PC-9 (cell line): ENCODE measurements around the gene METAP2. TPM values are rescaled to one million over a fixed set of nuclear protein-coding genes. Genes with fewer than 3 reads are reported as not detected.

Experiments used
- Bru-seq: library from RNA; stranded (reverse); fragments of 400-500 nt; gene quantifications from one replicate; lab custom pipeline; 2021; lab: Mats Ljungman, UMichigan
- BruChase-seq, 2 experiments: library from RNA; stranded (reverse); fragments of 400-500 nt; gene quantifications; one replicate each; lab custom pipeline; 2021; lab: Mats Ljungman, UMichigan
- BruUV-seq: library from RNA; stranded (reverse); fragments of 400-500 nt; replicated peaks from 2 replicates; lab custom pipeline; 2021; lab: Mats Ljungman, UMichigan
- CTCF ChIA-PET: fragments of 300-600 bp; sonication (Branson Sonifier 250); formaldehyde crosslinking; loops from one replicate; lab custom pipeline; 2022; ENCODE audit warnings: antibody characterized with exemption; lab: Charles Lee
- POLR2A ChIA-PET: fragments of 300-600 bp; sonication (Branson Sonifier 250); formaldehyde crosslinking; loops from one replicate; lab custom pipeline; 2022; ENCODE audit warnings: antibody characterized with exemption; ENCODE audit not compliant: unreplicated experiment; lab: Charles Lee
- DNase-seq, 2 experiments: peaks; one replicate each; pipeline versions ENCODE4 v3.0.0 to v3.0.0-alpha.2; 2015 to 2022; ENCODE audit warnings: mixed read lengths in 1 of 2
- H2AFZ ChIP-seq: fragments of 200-600 bp; sonication (generic); 2 replicates; pipeline ENCODE4 v1.8.1; 2017; ENCODE audit warnings: antibody characterized with exemption
- H3F3A ChIP-seq: fragments of 200-600 bp; sonication (generic); 2 replicates; pipeline ENCODE4 v1.8.1; 2017; ENCODE audit warnings: antibody characterized with exemption, mild to moderate bottlenecking, low read depth; ENCODE audit not compliant: insufficient read depth
- H3K27ac ChIP-seq: fragments of 200-600 bp; sonication (generic); 2 replicates; pipeline ENCODE4 v1.6.1; 2016; ENCODE audit warnings: mixed run types
- H3K27me3 ChIP-seq: fragments of 200-600 bp; sonication (generic); 2 replicates; pipeline ENCODE4 v1.6.1; 2016; ENCODE audit warnings: low read depth, mixed run types; ENCODE audit not compliant: insufficient read depth
- H3K36me3 ChIP-seq: fragments of 200-600 bp; sonication (generic); 2 replicates; pipeline ENCODE4 v1.6.1; 2016; ENCODE audit warnings: low read depth, mixed run types
- H3K4me1 ChIP-seq: fragments of 200-600 bp; sonication (generic); replicated peaks from 2 replicates; pipeline ENCODE4 v1.6.1; 2016; ENCODE audit warnings: mixed run types; ENCODE audit not compliant: insufficient read depth
- H3K4me2 ChIP-seq: fragments of 200-600 bp; sonication (generic); 2 replicates; pipeline ENCODE4 v1.6.1; 2017; ENCODE audit warnings: mixed run types
- H3K4me3 ChIP-seq: fragments of 200-600 bp; sonication (generic); 2 replicates; pipeline ENCODE4 v1.6.1; 2016; ENCODE audit warnings: mixed run types
- H3K79me2 ChIP-seq: fragments of 200-600 bp; sonication (generic); 2 replicates; pipeline ENCODE4 v1.6.1; 2017; ENCODE audit warnings: low read depth, mixed run types
- H3K9me2 ChIP-seq: fragments of 200-600 bp; sonication (generic); 2 replicates; pipeline ENCODE4 v1.8.1; 2017; ENCODE audit warnings: mild to moderate bottlenecking; ENCODE audit not compliant: insufficient read depth
- H3K9me3 ChIP-seq: fragments of 200-600 bp; sonication (generic); 2 replicates; pipeline ENCODE4 v1.8.1; 2016; ENCODE audit warnings: low read depth; ENCODE audit not compliant: insufficient read depth
- H4K20me1 ChIP-seq: fragments of 200-600 bp; sonication (generic); 2 replicates; pipeline ENCODE4 v1.8.1; 2017; ENCODE audit not compliant: insufficient read depth
- CTCF ChIP-seq: fragments of 200-600 bp; sonication (generic); conservative IDR thresholded peaks from 2 replicates; pipeline ENCODE4 v1.6.1; 2017; ENCODE audit warnings: mixed run types, antibody characterized with exemption, mild to moderate bottlenecking, moderate library complexity
- EZH2 ChIP-seq: fragments of 200-600 bp; sonication (generic); IDR thresholded peaks from 2 replicates; pipeline ENCODE4 v1.8.0; 2017; ENCODE audit warnings: antibody characterized with exemption, low read depth
- intact Hi-C: fragments of 100-400 bp; cut with micrococcal nuclease; formaldehyde crosslinking; loops from one replicate; pipeline ENCODE4 v1.10.0; 2022; ENCODE audit not compliant: unreplicated experiment
- long read RNA-seq: library from polyadenylated mRNA; stranded (forward); transcript quantifications from one replicate; pipeline ENCODE4 v2.0.0, GENCODE V29; 2022
- total RNA-seq: library from RNA; stranded (reverse); gene quantifications from 2 replicates; pipeline ENCODE4 v1.2.3, GENCODE V29; 2021

The METAP2 gene
- total RNA-seq (74.4 and 93.8 TPM in 2 replicates), Bru-seq, nascent RNA (percentile 92 among the genes with signal in this experiment), BruChase-seq, experiment 1, labeled RNA remaining after a 2-hour chase (percentile 83 among the genes with signal in this experiment), BruChase-seq, experiment 2, labeled RNA remaining after a 6-hour chase (percentile 88 among the genes with signal in this experiment)
- long read RNA-seq, transcript METAP2-202 (11 exons, 3,601 nt): major isoform, 107 of 138 reads
- long read RNA-seq, transcript METAP2-210 (11 exons, 1,874 nt): minor isoform, 19 of 138 reads
- long read RNA-seq, partial matches to known transcripts: 7 of 138 reads
- long read RNA-seq, other reads (novel, unspliced or antisense): 4 of 138 reads

GRCh38 chr12:95473884-95474659 is at the start of gene METAP2:
TSS of gene METAP2 (plus strand) at chr12:95474152. CDS start at chr12:95474180, 28 bp downstream.
- H3K27ac ChIP-seq: peak within 1 kb of the TSS; percentile 78
- intact Hi-C loops: loop anchor here (2.0 to 10.0 kb wide), 4 partner anchors 139 to 399 kb away; partner anchors contain the start of genes FGD6, NR2C1 and VEZT
- POLR2A ChIA-PET: interaction anchor here (0.5 to 0.7 kb wide), 6 partner anchors 23 to 848 kb away, joined by 3 read pairs; partner anchors contain the start of gene NR2C1
- DNase-seq: peak; percentile 91 to 96
- H3K79me2 ChIP-seq: peaks cover 51% of the 10 kb centered on the region
- peaks cover 20% of the 10 kb centered on the region for H3K36me3 ChIP-seq
- H3K9me2 ChIP-seq: no peaks in the 10 kb centered on the region
- peaks cover 12% of the 10 kb centered on the region; the same call in 1 of the 2 replicates for H4K20me1 ChIP-seq
- CTCF ChIA-PET: interaction anchor here (0.5 to 0.6 kb wide), 3 partner anchors 50 to 357 kb away, joined by 3 to 10 read pairs (median 4); no protein-coding TSS in a partner anchor
- H3K27me3 ChIP-seq: no peaks in the 10 kb centered on the region
- H3K4me1 ChIP-seq: peaks cover 20% of the 10 kb centered on the region
- H3F3A ChIP-seq: peaks cover 28% of the 10 kb centered on the region
- peak within 1 kb of the TSS; percentile 94 for H3K4me3 ChIP-seq
- BruUV-seq: TSS peak; percentile 57
- peak within 1 kb of the TSS; percentile 89 for H2AFZ ChIP-seq
- peak within 1 kb of the TSS; percentile 77 for H3K4me2 ChIP-seq
- no peak for TF ChIP-seq CTCF
- no peak for TF ChIP-seq EZH2
- H3K9me3 ChIP-seq: no peaks in the 10 kb centered on the region

DNA sequence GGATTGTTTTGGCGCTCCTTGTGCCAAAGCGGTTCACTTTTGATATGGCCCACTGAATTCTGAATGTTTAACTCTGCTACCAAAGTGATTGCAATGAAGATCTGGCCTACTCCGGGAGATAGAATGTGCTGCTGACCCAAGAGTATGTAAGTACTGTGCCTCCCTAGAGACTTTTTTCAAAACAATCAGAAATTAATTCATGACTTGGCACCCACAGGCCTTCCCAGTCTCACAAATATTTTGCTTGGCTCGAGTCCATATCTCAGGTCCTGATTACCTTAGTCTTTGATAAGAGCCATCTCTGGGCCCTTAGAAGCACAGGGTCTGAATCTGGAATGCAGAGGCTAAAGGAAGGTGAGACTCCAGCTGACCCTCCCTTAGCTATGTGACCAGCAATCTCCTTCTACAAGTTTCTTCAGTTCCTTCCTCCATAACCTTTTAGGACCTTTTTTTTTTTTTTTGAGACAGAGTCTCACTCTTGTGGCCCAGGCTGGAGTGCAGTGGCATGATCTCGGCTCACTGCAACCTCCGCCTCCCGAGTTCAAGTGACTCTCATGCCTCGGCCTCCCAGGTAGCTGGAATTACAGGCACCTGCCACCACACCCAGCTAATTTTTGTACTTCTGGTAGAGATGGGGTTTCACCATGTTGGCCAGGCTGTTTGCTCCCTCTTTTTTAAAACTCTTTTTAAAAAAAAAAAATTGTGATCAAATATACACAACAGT is 49.5 kb upstream of the METAP2 start:
- TF ChIP-seq EZH2 (no peak), CTCF (no peak)
- intact Hi-C loops: no loop called here
- peak in 1 of 2 experiments; percentile 5 for DNase-seq

GRCh38 chr12:95429172-95429510 is 44.8 kb upstream of the METAP2 start:
- ChIA-PET POLR2A (interaction anchor here (0.6 kb wide), 1 partner anchor 369 kb away, joined by 3 read pairs; no protein-coding TSS in a partner anchor), CTCF (no interaction called here)
- DNase-seq: no peak
- no peaks in the 10 kb centered on the region for H3F3A ChIP-seq
- H3K4me3 ChIP-seq: no peak overlapping the region
- no peak overlapping the region for H2AFZ ChIP-seq
- no TSS peak for BruUV-seq
- no peak overlapping the region for H3K27ac ChIP-seq
- no peaks in the 10 kb centered on the region for H3K9me2 ChIP-seq
- H3K9me3 ChIP-seq: no peaks in the 10 kb centered on the region
- no peaks in the 10 kb centered on the region for H3K79me2 ChIP-seq
- no peak overlapping the region for H3K4me2 ChIP-seq
- H3K4me1 ChIP-seq: no peaks in the 10 kb centered on the region; the same call in 1 of the 2 replicates
- intact Hi-C loops: no loop called here
- H3K27me3 ChIP-seq: no peaks in the 10 kb centered on the region
- H4K20me1 ChIP-seq: no peaks in the 10 kb centered on the region
- TF ChIP-seq CTCF (no peak), EZH2 (no peak)
- H3K36me3 ChIP-seq: no peaks in the 10 kb centered on the region

More for the DNA sequence above, 49.5 kb upstream of the METAP2 start:
- H3K4me3 ChIP-seq: no peak overlapping the region
- H4K20me1 ChIP-seq: no peaks in the 10 kb centered on the region
- no peaks in the 10 kb centered on the region; the same call in 1 of the 2 replicates for H3K4me1 ChIP-seq
- no peaks in the 10 kb centered on the region for H3K27me3 ChIP-seq
- H3K27ac ChIP-seq: no peak overlapping the region
- H3K36me3 ChIP-seq: no peaks in the 10 kb centered on the region
- CTCF ChIA-PET: interaction anchor here (0.6 to 0.7 kb wide), 3 partner anchors 11 to 85 kb away, joined by 5 to 10 read pairs (median 8); no protein-coding TSS in a partner anchor
- no peaks in the 10 kb centered on the region for H3K79me2 ChIP-seq
- no peaks in the 10 kb centered on the region for H3F3A ChIP-seq
- H3K4me2 ChIP-seq: no peak overlapping the region
- POLR2A ChIA-PET: no interaction called here
- H2AFZ ChIP-seq: no peak overlapping the region
- BruUV-seq: no TSS peak
- H3K9me3 ChIP-seq: no peaks in the 10 kb centered on the region
- no peaks in the 10 kb centered on the region for H3K9me2 ChIP-seq
